Loucy (cell line): Measurements from ENCODE around the gene SMO.

Experiments
- H2AFZ ChIP-seq: fragments of 200-600 bp; sonication (generic); 2 replicates; pipeline ENCODE4 v1.6.0; 2016; ENCODE audit warnings: antibody characterized with exemption, mild to moderate bottlenecking, low read length, moderate library complexity
- H3F3A ChIP-seq: fragments of 200-600 bp; 2 replicates; pipeline ENCODE4 v1.6.0; 2016; ENCODE audit warnings: antibody characterized with exemption, low read depth, mild to moderate bottlenecking
- H3K27me3 ChIP-seq: fragments of 200-600 bp; sonication (generic); 2 replicates; pipeline ENCODE4 v1.6.1; 2014; ENCODE audit warnings: low read length, mild to moderate bottlenecking; ENCODE audit not compliant: insufficient read depth, poor library complexity, severe bottlenecking
- H3K36me3 ChIP-seq: fragments of 200-600 bp; sonication (generic); 2 replicates; pipeline ENCODE4 v1.6.1; 2016; ENCODE audit warnings: low read length; ENCODE audit not compliant: insufficient read depth
- H3K4me1 ChIP-seq: fragments of 200-600 bp; sonication (generic); 2 replicates; pipeline ENCODE4 v1.5.1; 2014; ENCODE audit warnings: low read length, mild to moderate bottlenecking; ENCODE audit not compliant: insufficient read depth, poor library complexity, severe bottlenecking
- H3K4me2 ChIP-seq: fragments of 200-600 bp; sonication (generic); 2 replicates; pipeline ENCODE4 v1.6.0; 2014; ENCODE audit warnings: antibody characterized with exemption, low read length, low read depth, mild to moderate bottlenecking; ENCODE audit not compliant: poor library complexity, severe bottlenecking
- H3K4me3 ChIP-seq: fragments of 200-600 bp; sonication (generic); 2 replicates; pipeline ENCODE4 v1.5.1; 2014; ENCODE audit warnings: low read length, mild to moderate bottlenecking, mixed read lengths; ENCODE audit not compliant: poor library complexity, severe bottlenecking
- H3K79me2 ChIP-seq: fragments of 200-600 bp; sonication (generic); 2 replicates; pipeline ENCODE4 v1.6.1; 2014; ENCODE audit warnings: low read length; ENCODE audit not compliant: insufficient read depth
- H3K9ac ChIP-seq: fragments of 200-600 bp; sonication (generic); 2 replicates; pipeline ENCODE4 v1.6.0; 2014; ENCODE audit warnings: mild to moderate bottlenecking, low read depth, low read length, moderate library complexity; ENCODE audit not compliant: poor library complexity, severe bottlenecking
- H3K9me2 ChIP-seq: fragments of 200-600 bp; sonication (generic); replicated peaks from 2 replicates; pipeline ENCODE4 v1.6.1; 2016; ENCODE audit warnings: low read depth, low read length, mixed read lengths
- H3K9me3 ChIP-seq: fragments of 200-600 bp; sonication (generic); 2 replicates; pipeline ENCODE4 v1.6.1; 2014; ENCODE audit warnings: mild to moderate bottlenecking, antibody characterized with exemption, low read length, low read depth; ENCODE audit not compliant: insufficient read depth
- H4K20me1 ChIP-seq: fragments of 200-600 bp; sonication (generic); 2 replicates; pipeline ENCODE4 v1.6.0; 2014; ENCODE audit warnings: antibody characterized with exemption, low read length, mild to moderate bottlenecking; ENCODE audit not compliant: insufficient read depth, poor library complexity, severe bottlenecking
- CTCF ChIP-seq: fragments of 200-600 bp; sonication (generic); conservative IDR thresholded peaks from 2 replicates; pipeline ENCODE4 v1.5.1; 2014; ENCODE audit warnings: mild to moderate bottlenecking, antibody characterized with exemption, low read length
- EZH2phosphoT487 ChIP-seq: fragments of 200-600 bp; IDR thresholded peaks from 2 replicates; pipeline ENCODE4 v1.6.1; 2018; ENCODE audit warnings: antibody characterized with exemption, mild to moderate bottlenecking, moderate library complexity, borderline replicate concordance

Gene SMO

GRCh38 chr7:129167817-129168216 lies 20.6 kb upstream of the SMO start:
- Histone ChIP-seq H3K9me2 (no peaks in the 10 kb centered on the region), H3K9me3 (no peaks in the 10 kb centered on the region), H3K4me1 (no peaks in the 10 kb centered on the region), H3F3A (no peaks in the 10 kb centered on the region), H3K4me2 (no peak overlapping the region), H3K36me3 (no peaks in the 10 kb centered on the region), H3K9ac (no peak overlapping the region), H2AFZ (no peak overlapping the region), H3K27me3 (no peaks in the 10 kb centered on the region), H3K79me2 (no peaks in the 10 kb centered on the region), H3K4me3 (no peak overlapping the region), H4K20me1 (no peaks in the 10 kb centered on the region)
- no peak for TF ChIP-seq EZH2phosphoT487
- no peak for TF ChIP-seq CTCF

- Histone ChIP-seq H3K27me3 (no peaks in the 10 kb centered on the region), H3K36me3 (no peaks in the 10 kb centered on the region), H3K4me1 (no peaks in the 10 kb centered on the region), H3K79me2 (no peaks in the 10 kb centered on the region), H4K20me1 (no peaks in the 10 kb centered on the region), H3F3A (no peaks in the 10 kb centered on the region), H3K9ac (no peak overlapping the region), H3K9me2 (no peaks in the 10 kb centered on the region), H3K4me3 (no peak overlapping the region), H3K9me3 (no peaks in the 10 kb centered on the region), H3K4me2 (no peak overlapping the region), H2AFZ (no peak overlapping the region)
- no peak for TF ChIP-seq EZH2phosphoT487
- TF ChIP-seq CTCF = no peak
These were observed 20.0 kb upstream of the SMO start for GRCh38 chr7:129168231-129169021.

GRCh38 chr7:129169171-129169671 lies 19.2 kb upstream of the SMO start:
- Histone ChIP-seq H3K79me2 (no peaks in the 10 kb centered on the region), H3K9me3 (no peaks in the 10 kb centered on the region), H2AFZ (no peak overlapping the region), H3K27me3 (no peaks in the 10 kb centered on the region), H3K4me3 (no peak overlapping the region), H3K9me2 (no peaks in the 10 kb centered on the region), H3K4me2 (no peak overlapping the region), H3F3A (no peaks in the 10 kb centered on the region), H3K4me1 (no peaks in the 10 kb centered on the region), H3K9ac (no peak overlapping the region), H4K20me1 (no peaks in the 10 kb centered on the region), H3K36me3 (no peaks in the 10 kb centered on the region)
- TF ChIP-seq EZH2phosphoT487 (no peak), CTCF (no peak)
